K562 (cell line): Measurements from ENCODE around the gene NELFA. TPM values are rescaled to one million over a fixed set of nuclear protein-coding genes. Genes with fewer than 3 reads are reported as not detected.

Source experiments
- ATAC-seq: fragments of 200-7000 bp; cut with Tn5 transposase; 3 replicates; pipeline ENCODE4 v1.9.1; 2020; ENCODE audit warnings: moderate library complexity
- BruUV-seq: library from RNA; stranded (reverse); fragments of 400-500 nt; replicated peaks from 2 replicates; lab custom pipeline; 2021; lab: Mats Ljungman, UMichigan
- CTCF ChIA-PET: fragments of 300-600 bp; formaldehyde crosslinking; extraction: SDS; loops from one replicate; lab custom pipeline; 2021; ENCODE audit warnings: low intra/inter-chr PET ratio; lab: Yijun Ruan, JAX
- POLR2A ChIA-PET: fragments of 300-600, 350-650 bp; sonication (Branson Sonifier 250); formaldehyde crosslinking; extraction: SDS; loops from one replicate; lab custom pipeline; 2021; ENCODE audit warnings: antibody characterized with exemption, inconsistent platforms; lab: Yijun Ruan, JAX
- DNase-seq, 4 experiments: peaks; one replicate each; pipeline versions ENCODE4 v3.0.0 to v3.0.0-alpha.2; 2011 to 2018; ENCODE audit warnings: low spot score in 3 of 4, mixed read lengths in 3 of 4; ENCODE audit errors: extremely low read depth in 1 of 4
- FAIRE-seq: peaks from 2 replicates; lab custom pipeline; 2011; peaks lifted over from hg19 to GRCh38; lab: Jason Lieb, UNC
- H2AFZ ChIP-seq: 2 replicates; pipeline ENCODE4 v1.6.0; 2011; ENCODE audit warnings: low read depth, low read length, control low read depth, inconsistent platforms
- H3K27ac ChIP-seq: fragments of 200-600 bp; 3 replicates; pipeline ENCODE4 v1.8.0; 2011; ENCODE audit warnings: low read depth, mild to moderate bottlenecking, control low read depth, inconsistent platforms, low read length, moderate library complexity, mixed read lengths; ENCODE audit errors: extremely low read depth
- H3K27me3 ChIP-seq, 2 experiments: fragments of 300-600 bp in 1 of 2; 2 replicates in 1 of 2; 3 replicates in 1 of 2; pipeline versions ENCODE4 v1.6.0 to v1.8.0; 2011; ENCODE audit warnings: inconsistent platforms in 2 of 2, low read length in 2 of 2, mild to moderate bottlenecking in 1 of 2, mixed read lengths in 1 of 2, moderate library complexity in 1 of 2; ENCODE audit not compliant: control insufficient read depth in 2 of 2, insufficient read depth in 2 of 2
- H3K36me3 ChIP-seq: fragments of 300-600 bp; 3 replicates; pipeline ENCODE4 v1.8.0; 2011; ENCODE audit warnings: mild to moderate bottlenecking, low read length, inconsistent platforms; ENCODE audit not compliant: control insufficient read depth, insufficient read depth
- H3K4me1 ChIP-seq, 2 experiments: fragments of 200-600 bp in 1 of 2; replicated peaks in 1 of 2; 2 replicates in 1 of 2; 3 replicates in 1 of 2; pipeline versions ENCODE4 v1.5.1 to v1.8.0; 2011; ENCODE audit warnings: inconsistent platforms in 2 of 2, low read length in 2 of 2, mild to moderate bottlenecking in 1 of 2, mixed read lengths in 1 of 2, moderate library complexity in 1 of 2; ENCODE audit not compliant: control insufficient read depth in 2 of 2, insufficient read depth in 2 of 2
- H3K4me2 ChIP-seq: 2 replicates; pipeline ENCODE4 v1.6.1; 2011; ENCODE audit warnings: low read length, control low read depth, inconsistent platforms, mixed read lengths; ENCODE audit not compliant: insufficient read depth
- H3K4me3 ChIP-seq: fragments of 200-600 bp; sonication (generic), shearing (Covaris generic); 2 replicates; pipeline ENCODE4 v1.5.1; 2016; ENCODE audit warnings: control low read depth, inconsistent platforms
- H3K79me2 ChIP-seq: fragments of 200-600 bp; 3 replicates; pipeline ENCODE4 v1.8.0; 2011; ENCODE audit warnings: low read length, inconsistent platforms; ENCODE audit not compliant: control insufficient read depth, insufficient read depth
- H3K9ac ChIP-seq, 2 experiments: 2 replicates each; pipeline versions ENCODE4 v1.6.0 to v1.6.1; 2011; ENCODE audit warnings: low read depth in 2 of 2, low read length in 2 of 2, control low read depth in 1 of 2, inconsistent platforms in 1 of 2, mild to moderate bottlenecking in 1 of 2, mixed read lengths in 1 of 2; ENCODE audit not compliant: insufficient read depth in 1 of 2
- H3K9me1 ChIP-seq: one replicate; pipeline ENCODE4 v1.6.0; 2011; ENCODE audit warnings: inconsistent platforms, mild to moderate bottlenecking, low read length, moderate library complexity; ENCODE audit not compliant: control insufficient read depth, insufficient read depth
- H3K9me3 ChIP-seq: replicated peaks from 2 replicates; pipeline ENCODE4 v1.5.1; 2011; ENCODE audit warnings: low read depth, low read length, inconsistent platforms; ENCODE audit not compliant: control insufficient read depth, insufficient read depth
- H4K20me1 ChIP-seq: replicated peaks from 2 replicates; pipeline ENCODE4 v1.6.1; 2011; ENCODE audit warnings: low read length, inconsistent platforms, mixed read lengths; ENCODE audit not compliant: control insufficient read depth, insufficient read depth
- HNRNPL ChIP-seq: fragments of 200-400 bp; formaldehyde crosslinking; IDR thresholded peaks from 2 replicates; pipeline ENCODE4 v1.6.1; 2017; ENCODE audit warnings: low read depth, mild to moderate bottlenecking, low read length
- MAX ChIP-seq: sonication (generic); formaldehyde crosslinking; IDR thresholded peaks from 2 replicates; pipeline ENCODE4 v1.9.0; 2022; ENCODE audit warnings: mild to moderate bottlenecking, missing genetic modification reagents
- NR2C2 ChIP-seq, 2 experiments: fragments of 200-800 bp in 1 of 2; sonication (Bioruptor generic) in 1 of 2; sonication (generic) in 1 of 2; formaldehyde crosslinking in 1 of 2; IDR thresholded peaks; 2 replicates each; pipeline versions ENCODE4 v1.6.1 to v1.8.0; 2016 to 2022; ENCODE audit warnings: mild to moderate bottlenecking in 1 of 2, missing compliant biosample characterization in 1 of 2, missing genetic modification characterization in 1 of 2, missing genetic modification reagents in 1 of 2
- ZBTB33 ChIP-seq: sonication (generic); formaldehyde crosslinking; IDR thresholded peaks from 2 replicates; pipeline ENCODE4 v1.8.1; 2023; ENCODE audit warnings: mild to moderate bottlenecking, missing genetic modification reagents
- ZNF76 ChIP-seq: fragments of 250-450 bp; sonication (Bioruptor Pico); IDR thresholded peaks from 2 replicates; pipeline ENCODE4 v1.4.0; 2020; ENCODE audit warnings: mild to moderate bottlenecking, moderate library complexity, borderline replicate concordance
- WGBS: fragments of 100-300 bp; shearing (Covaris generic); methylation state at CpG from one replicate; pipeline ENCODE4 v1.1.6; 2016; ENCODE audit warnings: low coverage, mixed read lengths; ENCODE audit not compliant: insufficient coverage; ENCODE audit errors: missing lambda C conversion rate; 5-methylcytosine and 5-hydroxymethylcytosine counted together
- in situ Hi-C: fragments of 300-500 bp; cut with MboI; formaldehyde crosslinking; loops from 4 replicates; pipeline ENCODE4 v1.15.0; 2018; ENCODE audit warnings: inconsistent platforms, mixed read lengths
- intact Hi-C: fragments of 100-400 bp; cut with micrococcal nuclease; formaldehyde crosslinking; loops from 2 replicates; pipeline ENCODE4 v1.14.2; 2022
- polyA plus RNA-seq, 8 experiments: library from polyadenylated mRNA; depleted of rRNA in 4 of 8; stranded (reverse) in 5 of 8; unstranded in 3 of 8; fragments of >200 nt; fragmentation: Nextera tagmentation in 2 of 8; fragmentation: Illumina TruSeq in 1 of 8; extraction: Ambion mirVana in 2 of 8; extraction: Trizol in 1 of 8; gene quantifications; 2 replicates each; pipeline versions ENCODE4 v1.2.1 to v1.2.3, GENCODE V29; 2011 to 2014; ENCODE audit warnings: inconsistent platforms in 1 of 8, missing spikeins in 1 of 8
- total RNA-seq, 7 experiments: library from RNA; depleted of rRNA in 6 of 7; stranded (reverse); fragments of >200 nt in 6 of 7; fragmentation: Illumina TruSeq in 2 of 7; extraction: Trizol in 2 of 7; gene quantifications; 2 replicates each; pipeline versions ENCODE4 v1.2.1 to v1.2.3, GENCODE V29; 2011 to 2021; ENCODE audit warnings: low replicate concordance in 1 of 7
- TF ChIP-seq, protein P1 (sequence below), 3 experiments: IDR thresholded peaks in 2 of 3; conservative IDR thresholded peaks in 1 of 3; 2 replicates each; pipeline ENCODE4 v1.5.1; 2011 to 2012; ENCODE audit warnings: low read length in 3 of 3, mild to moderate bottlenecking in 3 of 3, control low read depth in 2 of 3, improper control_type of control experiment in 1 of 3, inconsistent platforms in 1 of 3, low read depth in 1 of 3, mixed read lengths in 1 of 3, moderate library complexity in 1 of 3; ENCODE audit not compliant: insufficient read depth in 2 of 3

NELFA gene
- total and polyA plus RNA-seq, 9 of the 15 experiments (the other 6 are each of a cell fraction or from before 2014, with no cell fraction given) = 0.76 to 59.6 (median 14.8) TPM

DNA sequence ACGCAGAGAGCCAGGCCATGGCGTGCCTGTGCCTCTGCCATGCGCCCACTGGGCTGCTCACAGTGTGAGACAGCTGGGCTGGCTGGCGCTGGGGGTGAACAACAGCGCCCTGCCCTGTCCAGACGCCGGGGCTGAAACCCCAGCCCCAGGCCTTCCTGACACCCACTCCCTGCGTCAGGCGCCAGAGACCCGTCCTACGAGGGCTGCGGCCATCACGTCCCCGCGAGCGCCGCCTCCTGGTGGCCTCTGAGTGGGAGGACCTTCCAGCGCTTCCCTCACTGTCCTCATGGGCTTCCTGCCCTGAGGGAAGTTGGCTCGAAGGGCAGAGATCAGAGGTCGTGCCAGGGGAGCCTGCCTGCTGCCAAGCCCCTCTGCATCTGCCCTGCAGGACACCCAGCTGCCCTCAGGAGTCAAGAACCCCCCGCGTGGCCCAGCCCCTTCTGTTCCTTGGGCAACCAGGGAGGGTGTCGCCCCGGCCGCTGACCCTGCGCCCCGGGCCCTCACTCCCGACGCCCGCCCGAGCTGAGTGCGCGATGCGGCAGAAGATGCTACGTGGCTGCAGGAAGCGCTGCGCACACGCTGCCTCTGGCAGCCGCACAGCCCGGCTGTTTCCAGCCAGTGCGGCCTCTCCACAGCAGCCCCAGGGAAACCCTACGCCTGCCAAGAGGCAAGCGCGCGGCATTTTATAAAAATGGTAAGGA, 16.2 kb downstream of the NELFA start:
- ChIA-PET CTCF (no interaction called here), POLR2A (interaction anchor here (0.6 kb wide), 1 partner anchor 19 kb away, joined by 3 read pairs; no protein-coding TSS in a partner anchor)
- 96% methylated on average over 23 of the region's 45 CpGs for WGBS
- no peaks in the 10 kb centered on the region for H4K20me1 ChIP-seq
- DNase-seq (no peak), FAIRE-seq (no peak), ATAC-seq (peak; percentile 40; the same call in 2 of the 3 replicates)
- no peaks in the 10 kb centered on the region for H3K27me3 ChIP-seq
- H3K27ac ChIP-seq = no peak overlapping the region
- H3K4me3 ChIP-seq = no peak overlapping the region
- no peak overlapping the region for H2AFZ ChIP-seq
- in situ Hi-C loops = no loop called here
- H3K4me1 ChIP-seq = peaks cover 0 to 23% of the 10 kb centered on the region in 2 experiments; a peak in 3 of 5 replicates
- no peak for TF ChIP-seq NR2C2 (CRISPR knock-in tag; IDR thresholded peaks at IDR 0.05)
- no peak for TF ChIP-seq NR2C2 (tag; IDR thresholded peaks at IDR 0.05)
- 0 out of 2 replicates have a peak, but pooled peaks have one; percentile 14 for TF ChIP-seq HNRNPL
- 0 out of 2 replicates have a peak, but pooled peaks have one; percentile 30 for TF ChIP-seq MAX (CRISPR knock-in tag)
- TF ChIP-seq, protein P1, sequence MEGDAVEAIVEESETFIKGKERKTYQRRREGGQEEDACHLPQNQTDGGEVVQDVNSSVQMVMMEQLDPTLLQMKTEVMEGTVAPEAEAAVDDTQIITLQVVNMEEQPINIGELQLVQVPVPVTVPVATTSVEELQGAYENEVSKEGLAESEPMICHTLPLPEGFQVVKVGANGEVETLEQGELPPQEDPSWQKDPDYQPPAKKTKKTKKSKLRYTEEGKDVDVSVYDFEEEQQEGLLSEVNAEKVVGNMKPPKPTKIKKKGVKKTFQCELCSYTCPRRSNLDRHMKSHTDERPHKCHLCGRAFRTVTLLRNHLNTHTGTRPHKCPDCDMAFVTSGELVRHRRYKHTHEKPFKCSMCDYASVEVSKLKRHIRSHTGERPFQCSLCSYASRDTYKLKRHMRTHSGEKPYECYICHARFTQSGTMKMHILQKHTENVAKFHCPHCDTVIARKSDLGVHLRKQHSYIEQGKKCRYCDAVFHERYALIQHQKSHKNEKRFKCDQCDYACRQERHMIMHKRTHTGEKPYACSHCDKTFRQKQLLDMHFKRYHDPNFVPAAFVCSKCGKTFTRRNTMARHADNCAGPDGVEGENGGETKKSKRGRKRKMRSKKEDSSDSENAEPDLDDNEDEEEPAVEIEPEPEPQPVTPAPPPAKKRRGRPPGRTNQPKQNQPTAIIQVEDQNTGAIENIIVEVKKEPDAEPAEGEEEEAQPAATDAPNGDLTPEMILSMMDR (IDR thresholded peaks at IDR 0.05 in 2 of 3, conservative IDR thresholded peaks at IDR 0.05 in 1 of 3; ENCODE audit: insufficient read depth in 2 of 3, low read depth in 1 of 3, low read length in 3 of 3) = 0 out of 6 replicates have a peak, but pooled peaks of 1 of the 3 experiments have one; percentile 17
- no peak for TF ChIP-seq ZNF76 (CRISPR knock-in tag)
- peak; percentile 94 for TF ChIP-seq ZBTB33 (CRISPR knock-in tag)
- peaks cover 66% of the 10 kb centered on the region for H3K79me2 ChIP-seq
- H3K9me1 ChIP-seq = peaks cover 3% of the 10 kb centered on the region
- H3K9me3 ChIP-seq = peaks cover 3% of the 10 kb centered on the region
- no TSS peak for BruUV-seq
- peaks cover 66% of the 10 kb centered on the region; the same call in 1 of the 3 replicates for H3K36me3 ChIP-seq
- H3K9ac ChIP-seq = no peak overlapping the region
- intact Hi-C loops = no loop called here
- H3K4me2 ChIP-seq = no peak overlapping the region
